GM12873 (cell line): ENCODE measurements around the gene UBAP1L.

Experiments
- CTCF ChIP-seq: IDR thresholded peaks from 2 replicates; pipeline ENCODE4 v1.5.1; 2012; ENCODE audit warnings: low read depth, mild to moderate bottlenecking, moderate library complexity, low read length, control low read depth; ENCODE audit not compliant: insufficient read depth; ENCODE audit errors: missing control alignments

The UBAP1L gene

DNA sequence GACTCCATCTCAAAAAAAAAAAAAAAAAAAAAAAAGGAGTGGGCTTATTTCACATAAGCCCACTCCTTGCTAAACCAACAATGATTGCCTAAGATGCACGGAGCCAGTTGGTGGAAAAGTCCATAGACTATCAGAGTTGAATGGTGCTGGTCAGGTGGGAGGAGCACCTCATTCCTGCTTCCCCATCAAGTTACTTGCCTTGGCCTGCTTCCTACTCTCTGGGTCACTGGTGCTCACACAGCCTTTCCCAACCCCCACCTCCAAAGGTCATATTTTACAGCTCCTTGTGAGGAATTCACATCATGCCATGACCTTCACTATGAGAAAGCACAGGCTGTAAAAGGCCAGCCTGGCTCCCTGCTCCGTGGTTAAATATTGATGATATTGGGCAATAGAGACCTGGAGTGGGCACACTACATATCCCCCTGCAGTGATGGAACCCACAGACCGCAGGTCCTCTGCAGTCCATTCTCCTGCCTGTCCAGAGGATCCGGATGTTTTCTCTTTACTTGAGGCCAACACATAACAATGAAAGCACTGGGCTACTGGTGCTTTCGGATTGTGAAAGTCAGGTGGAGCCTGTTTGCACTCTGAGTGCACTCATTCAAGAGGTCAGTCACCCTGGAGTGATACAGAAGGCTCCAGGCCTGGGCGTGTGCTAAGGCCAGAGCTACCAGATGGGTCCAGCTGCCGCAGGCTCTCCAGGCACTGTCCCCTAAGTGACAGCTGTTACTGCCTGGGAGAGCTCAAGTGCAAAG is 70.1 kb downstream of the UBAP1L start, which contains the start of gene SLC51B:
Gene SLC51B, plus strand, starts transcription at position 664 of the 758 bp plus-strand sequence. CDS start 4,618 bp downstream, outside the sequence.
- TF ChIP-seq CTCF = no peak

DNA sequence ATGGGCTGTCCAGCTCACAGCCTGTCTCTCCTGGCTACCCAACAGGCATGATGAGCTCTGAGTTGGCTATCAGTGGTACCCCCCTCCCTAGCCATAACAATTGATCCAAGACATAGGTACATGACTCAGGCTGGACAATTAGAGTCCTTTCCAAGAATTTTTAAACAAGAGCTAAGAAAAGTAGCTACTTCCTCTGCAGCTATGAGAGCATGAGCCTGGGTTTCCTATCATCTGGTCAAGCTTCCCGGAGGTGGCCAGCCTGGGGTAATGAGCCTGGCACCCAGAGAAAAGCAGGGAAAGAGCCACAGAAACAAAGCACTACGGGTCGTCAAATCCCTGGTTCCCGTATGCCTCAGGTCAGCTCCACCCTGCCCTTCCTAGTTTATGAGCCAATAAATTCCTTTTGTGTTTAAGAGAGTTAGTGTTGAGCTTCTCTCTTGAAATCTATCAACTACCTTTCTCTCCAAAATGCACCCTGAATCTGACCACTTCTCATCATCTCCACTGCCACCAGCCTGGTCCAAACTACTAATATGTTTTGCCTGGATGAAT is 72.1 kb downstream of the UBAP1L start:
- TF ChIP-seq CTCF = no peak
